GM18517 (cell line): ENCODE data around the gene KDM4B.

Experiments used
- ATAC-seq: cut with Tn5 transposase; IDR thresholded peaks from one replicate; pipeline ENCODE4 v1.9.1; 2021; ENCODE audit warnings: mild to moderate bottlenecking, moderate library complexity; ENCODE audit not compliant: unreplicated experiment

The KDM4B gene

DNA sequence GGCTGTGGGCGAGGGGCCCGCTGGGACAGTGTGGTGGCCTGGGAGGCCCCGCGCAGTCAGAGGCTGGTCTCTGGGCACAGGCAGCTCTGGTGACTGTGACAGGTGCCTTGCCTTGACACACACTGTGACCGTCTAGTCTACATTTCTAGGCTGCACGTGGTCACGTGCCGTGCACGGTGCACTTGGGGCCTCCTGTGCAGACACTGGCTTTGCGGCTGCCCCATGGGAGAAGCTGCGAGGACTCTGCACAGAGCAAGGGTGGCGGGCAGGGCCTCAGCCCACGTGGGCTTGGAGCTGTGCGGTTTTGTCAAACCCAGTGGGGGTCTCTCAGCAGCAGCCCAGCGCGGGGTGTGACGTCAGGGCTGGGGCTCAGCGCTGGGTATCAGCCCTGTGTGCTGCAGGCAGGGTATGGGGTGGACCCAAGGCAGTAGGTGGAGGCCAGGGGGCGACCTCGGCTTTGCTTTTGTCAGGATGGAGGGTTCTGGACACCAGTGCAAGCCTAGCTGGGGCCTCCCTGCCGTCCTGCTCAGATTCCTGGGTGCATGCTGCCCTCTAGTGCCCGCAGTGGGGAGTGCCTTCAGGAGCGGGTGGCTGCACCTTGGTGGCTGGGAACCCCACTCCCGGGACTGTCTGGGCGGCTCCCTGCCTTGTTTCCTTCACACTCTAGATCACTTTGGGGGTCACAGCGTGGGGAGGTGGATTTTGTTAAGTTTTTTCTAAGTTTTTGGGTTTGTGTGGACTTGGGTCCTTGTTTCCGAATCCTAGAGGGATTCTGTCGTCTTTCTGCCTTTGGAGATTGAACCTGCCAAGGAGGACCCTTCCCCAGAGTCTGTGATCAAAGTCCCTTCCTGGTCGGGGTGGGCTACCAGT, 62.6 kb downstream of the KDM4B start:
- ATAC-seq, result no peak

- no peak for ATAC-seq
Observed at GRCh38 chr19:5032101-5032967, 63.4 kb downstream of the KDM4B start.

- ATAC-seq, result no peak
Observed at GRCh38 chr19:5035105-5035761, 66.3 kb downstream of the KDM4B start.

DNA sequence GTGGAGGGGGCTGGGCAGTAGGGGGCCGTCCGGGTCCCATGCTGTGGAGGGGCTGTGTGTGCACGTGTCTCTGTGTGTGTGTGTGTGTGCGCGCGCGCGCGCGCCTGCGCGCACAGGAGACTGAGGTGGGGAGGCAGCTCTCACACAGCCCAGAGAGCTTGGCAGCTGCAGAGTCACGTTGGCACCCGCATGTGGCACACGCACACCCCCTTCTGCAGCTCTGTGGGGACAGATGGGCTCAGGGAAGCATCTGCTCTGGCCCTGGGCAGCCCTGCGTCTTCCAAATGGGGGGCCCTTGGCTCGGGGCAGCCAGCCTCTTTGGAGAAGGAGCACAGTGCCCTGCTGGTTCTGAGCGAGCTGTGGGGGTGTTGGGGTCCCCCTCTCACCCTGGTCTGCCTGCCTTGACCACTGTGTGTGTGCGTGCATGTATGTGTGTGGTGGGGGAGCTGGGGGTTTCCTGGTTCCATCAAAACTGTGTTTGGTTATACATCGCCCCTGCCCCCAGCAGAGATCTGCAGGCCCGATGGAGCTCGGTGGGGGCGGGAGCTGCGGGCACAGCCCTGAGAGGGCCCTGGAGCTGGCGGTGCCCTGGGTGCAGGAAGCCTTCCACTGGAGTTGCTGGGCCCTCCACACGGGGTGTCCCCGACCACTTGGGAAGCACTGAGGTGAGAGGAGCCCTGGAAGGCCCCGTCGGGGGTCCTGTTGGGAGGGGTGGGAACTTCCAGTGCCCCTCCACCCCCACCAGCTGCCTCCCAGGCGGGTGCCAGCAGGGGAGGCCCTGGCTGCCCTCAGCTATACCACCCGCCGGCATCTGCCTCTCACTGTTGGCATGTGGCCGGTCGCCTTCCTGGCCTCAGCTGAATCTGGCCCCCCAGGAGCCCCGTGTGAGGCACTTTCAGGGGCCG, 67.1 kb downstream of the KDM4B start:
- ATAC-seq, result no peak

- no peak for ATAC-seq
Observed at GRCh38 chr19:5036698-5037563, 68.0 kb downstream of the KDM4B start.

DNA sequence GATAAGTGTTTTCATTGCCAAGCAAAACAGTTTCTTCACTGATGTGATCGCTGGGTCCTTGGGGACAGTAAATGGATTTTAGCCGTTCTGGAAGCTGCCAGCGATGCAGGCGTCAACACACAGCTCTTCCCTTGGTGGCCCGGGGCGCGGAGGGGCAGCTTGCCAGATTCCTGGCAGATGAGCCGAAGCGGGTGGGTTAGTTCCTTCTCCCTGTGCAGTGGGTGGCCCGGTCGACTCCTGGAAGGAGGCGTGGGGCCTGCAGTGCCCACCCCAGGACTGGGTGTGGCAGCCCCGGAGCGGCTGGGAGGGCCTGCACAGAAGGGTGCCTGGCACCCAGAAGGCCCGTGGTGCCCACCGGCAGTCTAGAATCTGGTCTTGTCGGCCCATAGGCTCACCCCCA, 69.0 kb downstream of the KDM4B start:
- ATAC-seq, result no peak

DNA sequence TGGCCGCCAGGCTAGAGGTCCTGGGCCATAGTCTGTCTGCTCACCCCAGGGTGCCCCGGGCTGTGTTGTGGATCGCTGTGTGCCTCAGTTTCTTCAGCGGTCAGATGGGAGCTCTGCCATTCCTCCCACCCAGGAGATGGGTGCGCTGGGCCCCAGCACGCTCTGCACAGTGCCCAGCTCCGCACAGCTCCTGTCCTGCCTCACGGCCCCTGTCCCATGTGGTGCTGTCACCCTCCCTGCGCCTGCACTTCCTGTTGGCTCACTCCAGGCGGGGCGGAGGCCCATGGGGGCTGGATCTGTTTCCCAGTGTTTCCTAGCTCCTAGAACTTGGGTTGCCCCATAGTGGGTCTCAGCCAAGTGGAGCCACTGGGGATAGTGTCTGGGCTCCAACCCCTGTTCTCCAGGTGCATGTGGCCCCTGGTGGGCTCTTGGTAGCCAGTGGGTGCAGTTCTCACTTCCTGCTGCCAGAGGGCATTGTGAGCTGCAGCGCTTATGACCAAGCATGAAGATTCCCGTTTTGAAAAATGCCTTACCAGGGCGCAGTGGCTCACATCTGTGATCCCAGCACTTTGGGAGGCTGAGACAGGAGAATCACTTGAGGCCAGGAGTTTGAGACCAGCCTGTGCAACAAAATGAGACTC, 69.8 kb downstream of the KDM4B start:
- ATAC-seq, result no peak

GRCh38 chr19:5039642-5040543, 71.0 kb downstream of the KDM4B start:
- no peak for ATAC-seq

DNA sequence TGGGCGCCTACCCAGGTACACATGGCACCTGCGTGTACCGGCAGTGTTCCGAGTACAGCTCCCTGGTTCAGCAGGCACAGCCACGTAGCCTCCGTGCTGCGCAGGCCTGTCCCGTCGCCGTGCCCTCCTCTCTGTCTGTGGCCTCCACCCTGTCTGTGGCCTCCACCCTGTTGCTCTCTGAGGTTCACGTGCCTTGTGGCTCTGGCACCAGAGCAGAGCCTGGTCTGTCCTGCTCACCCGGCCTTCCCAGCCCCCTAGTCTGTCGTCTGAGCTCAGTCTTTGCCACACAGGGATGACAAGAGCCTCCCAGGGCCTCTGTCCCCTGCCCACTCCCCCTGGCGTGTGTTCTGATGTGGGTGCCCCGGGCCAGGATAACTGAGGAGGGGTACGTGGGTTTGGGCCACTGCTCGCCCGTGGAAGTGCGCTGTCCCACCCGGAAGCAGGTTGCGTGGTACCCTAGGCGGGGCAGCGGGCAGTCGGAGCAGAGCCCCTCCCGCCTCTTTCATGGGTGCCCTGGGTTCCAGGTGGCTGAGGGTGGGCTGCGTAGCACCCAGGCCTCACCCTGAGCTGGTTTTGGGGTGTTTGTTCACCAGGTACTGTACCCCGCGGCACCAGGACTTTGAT, 71.7 kb downstream of the KDM4B start:
- no peak for ATAC-seq

- ATAC-seq, result no peak
Observed at GRCh38 chr19:5041168-5041912, 72.4 kb downstream of the KDM4B start.

DNA sequence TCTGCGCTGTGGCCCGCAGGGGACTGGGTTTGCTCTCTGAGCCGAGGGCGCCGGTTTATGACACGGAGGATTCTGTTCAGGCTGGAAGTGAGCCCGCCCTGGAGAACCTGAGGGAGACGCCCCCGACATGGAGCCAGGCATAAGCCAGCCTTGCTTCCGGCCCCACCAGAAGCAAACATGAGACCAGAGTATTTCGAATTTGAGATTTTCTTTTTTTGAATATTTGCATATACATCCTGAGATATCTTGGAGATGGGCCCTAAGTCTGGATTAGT, 72.9 kb downstream of the KDM4B start:
- no peak for ATAC-seq

DNA sequence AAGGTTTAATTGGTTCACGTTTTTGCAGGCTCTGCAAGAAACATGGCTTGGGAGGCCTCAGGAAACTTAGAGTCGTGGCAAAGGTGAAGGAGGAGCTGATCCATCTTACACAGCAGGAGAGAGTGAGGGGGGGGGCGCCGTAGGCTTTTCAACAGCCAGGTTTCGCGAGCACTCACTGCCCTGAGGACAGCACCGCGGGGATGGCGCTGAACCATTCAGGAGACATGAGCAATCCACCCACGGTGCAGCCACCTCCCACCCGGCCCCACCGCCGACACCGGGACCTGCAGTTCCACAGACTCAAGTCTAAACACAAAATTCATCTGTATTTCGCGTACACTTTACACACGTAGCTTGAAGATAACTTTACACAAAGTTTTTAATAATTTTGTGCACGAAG, 73.6 kb downstream of the KDM4B start:
- no peak for ATAC-seq

DNA sequence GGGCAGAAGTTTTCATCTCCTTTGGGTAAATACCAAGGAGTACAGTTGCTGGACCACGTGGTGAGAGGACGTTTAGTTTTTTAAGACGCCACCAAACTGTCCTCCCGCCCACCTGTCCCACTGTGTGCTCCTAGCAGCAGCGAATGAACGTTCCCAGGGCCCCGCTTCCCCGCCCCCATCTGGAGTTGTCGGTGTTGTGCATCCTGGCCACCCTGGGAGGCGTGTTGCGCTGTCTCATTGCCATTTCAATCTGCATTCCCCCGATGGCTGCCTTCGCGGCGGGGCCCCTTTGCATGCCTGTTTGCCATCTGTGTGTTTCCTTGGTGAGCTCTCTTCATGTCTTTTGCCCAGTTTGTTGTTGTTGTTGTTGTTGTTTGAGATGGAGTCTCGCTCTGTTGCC, 76.1 kb downstream of the KDM4B start:
- ATAC-seq, result no peak

GRCh38 chr19:5045956-5046338, 77.0 kb downstream of the KDM4B start:
- ATAC-seq, result no peak

DNA sequence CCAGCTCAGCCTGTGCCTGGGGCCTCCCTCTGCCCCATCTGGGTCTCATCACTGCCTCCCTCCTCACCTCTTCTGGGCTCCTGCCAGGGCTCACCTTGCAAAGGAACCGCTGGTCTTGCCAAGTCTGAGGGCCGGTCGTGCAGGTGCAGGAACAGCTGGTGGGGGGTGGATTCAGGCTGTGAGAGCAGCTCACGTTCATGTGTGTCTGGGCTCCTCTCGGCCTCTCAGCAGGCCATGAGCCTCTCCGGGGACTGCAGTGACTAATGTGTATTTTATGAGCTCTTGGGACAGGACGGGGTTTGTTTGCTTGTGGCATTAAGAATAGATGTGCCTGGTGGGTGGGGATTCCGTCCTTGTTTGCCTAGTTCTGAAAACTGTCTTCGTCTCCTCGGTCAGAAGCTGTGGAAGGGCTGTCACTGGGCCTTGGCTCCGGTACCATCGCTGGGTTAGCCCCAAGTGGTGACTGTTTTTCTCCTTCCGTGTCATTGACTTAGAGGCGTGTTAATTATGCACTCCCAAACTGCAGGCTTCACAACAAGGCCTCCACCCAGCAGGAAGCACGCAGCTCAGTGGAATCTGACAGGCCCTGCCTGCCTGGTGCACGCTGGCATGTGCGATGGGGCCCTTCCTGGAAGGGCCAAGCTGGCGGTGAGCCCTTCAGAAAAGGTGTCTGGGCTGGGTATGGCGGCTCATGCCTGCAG, 77.6 kb downstream of the KDM4B start:
- ATAC-seq, result no peak

DNA sequence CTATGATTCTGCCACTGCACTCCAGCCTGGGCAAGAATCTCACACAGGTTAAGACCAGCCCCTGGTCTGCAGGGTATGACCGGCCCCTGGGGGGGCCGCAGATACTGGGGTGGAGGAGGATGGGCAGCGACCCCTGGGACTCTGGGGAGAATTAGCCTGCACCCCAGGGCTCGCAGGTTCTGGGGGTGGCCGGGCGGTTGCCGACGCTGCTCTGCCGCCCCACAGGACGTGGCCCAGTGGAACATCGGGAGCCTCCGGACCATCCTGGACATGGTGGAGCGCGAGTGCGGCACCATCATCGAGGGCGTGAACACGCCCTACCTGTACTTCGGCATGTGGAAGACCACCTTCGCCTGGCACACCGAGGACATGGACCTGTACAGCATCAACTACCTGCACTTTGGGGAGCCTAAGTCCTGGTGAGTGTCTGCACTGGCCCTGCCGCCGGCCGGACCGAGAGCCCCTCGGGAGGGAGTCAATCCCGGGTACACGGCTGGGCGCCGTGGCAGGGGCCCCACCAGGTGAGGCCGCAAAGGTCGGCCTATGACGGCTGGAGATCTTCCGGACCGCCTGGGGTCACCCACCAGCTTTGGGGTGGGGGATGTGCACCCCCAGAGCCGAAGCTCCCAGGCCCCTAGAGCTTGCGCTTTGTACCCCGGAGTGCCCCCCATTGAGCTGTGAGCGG, 78.5 kb downstream of the KDM4B start:
- no peak for ATAC-seq
